Psoas muscle (tissue), 8 donors: Measurements from ENCODE around the gene BHLHE23. TPM values are rescaled to one million over a fixed set of nuclear protein-coding genes. Genes with fewer than 3 reads are reported as not detected.

Experiments used
- ATAC-seq, 4 donors: fragments of 200-7000 bp; cut with Tn5 transposase; one replicate each; pipeline ENCODE4 v1.9.1; 2020; ENCODE audit warnings: moderate library complexity in 3 of 4, mild to moderate bottlenecking in 2 of 4
- DNase-seq, 2 donors: peaks; one replicate each; pipeline ENCODE4 v3.0.0-alpha.2; 2020
- H3K27ac ChIP-seq: fragments of 200-600 bp; one replicate; pipeline ENCODE4 v1.8.0; 2022
- H3K27me3 ChIP-seq, 3 donors: fragments of 200-600 bp in 1 of 3; one replicate each; pipeline versions ENCODE4 v1.6.1 to v1.8.0; 2013 to 2022; ENCODE audit warnings: low read length in 2 of 3, mild to moderate bottlenecking in 2 of 3, moderate library complexity in 1 of 3; ENCODE audit not compliant: insufficient read depth in 3 of 3
- H3K36me3 ChIP-seq, 2 donors: fragments of 200-600 bp in 1 of 2; one replicate each; pipeline versions ENCODE4 v1.6.1 to v1.8.0; 2013 to 2022; ENCODE audit warnings: low read depth in 1 of 2, mild to moderate bottlenecking in 1 of 2, moderate library complexity in 1 of 2; ENCODE audit not compliant: insufficient read depth in 1 of 2
- H3K4me1 ChIP-seq: fragments of 200-600 bp; one replicate; pipeline ENCODE4 v1.8.0; 2022
- H3K4me3 ChIP-seq: fragments of 200-600 bp; one replicate; pipeline ENCODE4 v1.8.0; 2022; ENCODE audit warnings: mild to moderate bottlenecking
- H3K9me3 ChIP-seq: fragments of 200-600 bp; one replicate; pipeline ENCODE4 v1.8.0; 2022
- WGBS, 3 donors: extraction: QIAGEN DNeasy Blood & Tissue Kit; methylation state at CpG; one replicate each; pipeline versions ENCODE4 v1.1.6 to v1.1.7; 2013; 5-methylcytosine and 5-hydroxymethylcytosine counted together
- intact Hi-C, 2 donors: fragments of 100-400 bp; cut with DNase I; formaldehyde crosslinking; loops; one replicate each; pipeline versions ENCODE4 v1.11.0 to v1.14.2; 2022
- polyA plus RNA-seq, 3 donors: library from polyadenylated mRNA; stranded (reverse); fragments of 200-250 nt; gene quantifications; one replicate each; pipeline ENCODE4 v1.2.3, GENCODE V29; 2013
- total RNA-seq, 4 donors: library from RNA; stranded (reverse); fragmentation: NEBNext Ultra II Directional in 2 of 4; extraction: Animal tissue kit (Norgen Biotek cat#: 25700) in 2 of 4; gene quantifications; one replicate each; pipeline versions ENCODE4 v1.2.1 to v1.2.4, GENCODE V29; 2021 to 2023
- TF ChIP-seq, protein P1 (sequence below): fragments of 200-600 bp; IDR thresholded peaks from one replicate; pipeline ENCODE4 v1.8.0; 2022; ENCODE audit warnings: antibody characterized with exemption
- donor health status: healthy with polysubstance abuse.
- donor health status: DM: no; HTN: no; CAD: no; lungs with moderate emphysema.
- donor health status: Bipolar disorder and iron deficiency.
- donor health status: healthy.
- donor health status: DM: yes; HTN: yes; CAD: no.
- donor health status: DM: no; HTN: no; CAD: no.
- donor health status: DM: no; HTN: no; CAD: no.
- donor health status: DM: yes; HTN: yes; CAD: no.

BHLHE23 gene
- total and polyA plus RNA-seq, 7 donors, result not detected

DNA sequence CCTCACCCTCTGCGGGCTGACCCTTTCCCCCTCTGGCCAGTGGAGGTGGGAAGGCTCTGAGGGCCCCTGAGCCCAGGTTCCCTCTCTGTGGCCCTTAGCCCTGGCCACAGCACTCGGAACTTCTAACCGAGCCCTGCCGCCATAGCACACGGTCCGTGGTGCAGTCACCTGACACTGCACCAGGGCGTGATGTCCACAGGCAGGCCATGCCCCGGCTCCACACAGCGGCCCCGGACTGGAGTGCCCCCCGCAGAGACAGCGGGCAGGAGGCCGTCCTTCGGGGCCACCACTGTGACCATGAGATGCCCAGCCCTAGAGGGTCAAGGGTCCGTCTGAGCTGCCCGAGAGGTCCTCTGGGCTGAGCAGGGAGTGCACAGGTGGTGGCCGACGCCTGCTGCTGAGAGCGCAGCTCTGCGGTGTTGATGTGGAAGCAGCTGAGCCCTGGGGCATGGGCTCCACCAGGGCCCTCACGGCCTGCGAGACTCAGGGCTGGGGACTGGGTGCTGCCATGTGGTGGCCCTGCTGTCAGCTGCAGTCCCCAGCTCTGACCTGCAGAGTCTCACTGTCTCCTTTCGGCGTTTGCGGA lies 11.2 kb upstream of the BHLHE23 start:
- no peaks in the 10 kb centered on the region for H3K4me1 ChIP-seq
- DNase-seq, result peak in 1 of 2 donors; percentile 46
- TF ChIP-seq, protein P1, sequence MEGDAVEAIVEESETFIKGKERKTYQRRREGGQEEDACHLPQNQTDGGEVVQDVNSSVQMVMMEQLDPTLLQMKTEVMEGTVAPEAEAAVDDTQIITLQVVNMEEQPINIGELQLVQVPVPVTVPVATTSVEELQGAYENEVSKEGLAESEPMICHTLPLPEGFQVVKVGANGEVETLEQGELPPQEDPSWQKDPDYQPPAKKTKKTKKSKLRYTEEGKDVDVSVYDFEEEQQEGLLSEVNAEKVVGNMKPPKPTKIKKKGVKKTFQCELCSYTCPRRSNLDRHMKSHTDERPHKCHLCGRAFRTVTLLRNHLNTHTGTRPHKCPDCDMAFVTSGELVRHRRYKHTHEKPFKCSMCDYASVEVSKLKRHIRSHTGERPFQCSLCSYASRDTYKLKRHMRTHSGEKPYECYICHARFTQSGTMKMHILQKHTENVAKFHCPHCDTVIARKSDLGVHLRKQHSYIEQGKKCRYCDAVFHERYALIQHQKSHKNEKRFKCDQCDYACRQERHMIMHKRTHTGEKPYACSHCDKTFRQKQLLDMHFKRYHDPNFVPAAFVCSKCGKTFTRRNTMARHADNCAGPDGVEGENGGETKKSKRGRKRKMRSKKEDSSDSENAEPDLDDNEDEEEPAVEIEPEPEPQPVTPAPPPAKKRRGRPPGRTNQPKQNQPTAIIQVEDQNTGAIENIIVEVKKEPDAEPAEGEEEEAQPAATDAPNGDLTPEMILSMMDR, result no peak
- H3K36me3 ChIP-seq, result no peaks in the 10 kb centered on the region
- peaks cover 6% of the 10 kb centered on the region for H3K9me3 ChIP-seq
- 85 to 87% (median 86%) methylated on average over 25 of the region's 25 CpGs for whole genome bisulfite sequencing, 3 donors
- H3K4me3 ChIP-seq, result no peak overlapping the region
- no peak for ATAC-seq
- peaks cover 0 to 84% (median 36%) of the 10 kb centered on the region in 3 donors for H3K27me3 ChIP-seq
- no peak overlapping the region for H3K27ac ChIP-seq
- intact Hi-C loops, result no loop called here

DNA sequence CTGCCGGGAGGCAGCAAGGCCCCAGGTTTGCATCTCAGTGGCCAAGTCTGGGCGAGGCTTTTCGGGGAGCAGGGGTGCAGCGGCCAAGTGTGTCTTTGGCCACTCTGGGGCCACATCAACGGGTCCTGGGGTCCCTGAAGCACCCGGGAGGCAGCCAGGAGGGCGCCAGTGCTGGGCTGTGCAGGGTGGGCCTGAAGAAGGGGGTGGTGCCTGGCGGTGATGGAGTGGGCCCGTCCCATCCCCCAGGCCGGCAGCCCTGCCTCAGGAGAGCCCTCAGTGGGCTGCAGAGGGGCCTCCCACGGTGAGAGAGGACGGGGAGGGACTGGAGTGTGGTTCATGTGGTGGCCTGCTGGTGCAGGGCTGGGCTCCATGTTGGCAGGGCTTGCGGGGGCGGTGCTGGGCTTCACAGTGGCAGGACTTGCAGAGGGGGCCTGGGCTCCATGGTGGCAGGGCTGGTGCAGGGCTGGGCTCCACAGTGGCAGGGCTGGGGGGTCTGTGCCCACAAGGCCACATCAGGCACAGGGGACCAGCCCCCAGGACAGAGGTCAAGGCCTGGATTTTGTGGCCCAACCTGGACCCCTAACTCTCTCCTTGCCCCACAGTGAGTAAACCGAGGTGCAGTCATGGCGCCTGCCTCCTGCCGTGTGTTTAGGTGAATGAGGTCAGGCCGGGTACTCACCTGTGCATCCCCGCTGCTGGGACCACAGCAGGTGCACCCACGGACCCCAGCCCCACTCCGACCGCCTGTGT lies 10.5 kb upstream of the BHLHE23 start:
- ATAC-seq, result peak in 1 of 4 donors; percentile 22
- intact Hi-C loops, result no loop called here
- WGBS, 3 donors, result 73 to 78% (median 76%) methylated on average over 20 to 22 of the region's 22 CpGs
- H3K27me3 ChIP-seq, result peaks cover 0 to 84% (median 34%) of the 10 kb centered on the region in 3 donors
- H3K4me3 ChIP-seq, result no peak overlapping the region
- TF ChIP-seq, protein P1, result no peak
- H3K27ac ChIP-seq, result no peak overlapping the region
- H3K9me3 ChIP-seq, result peaks cover 6% of the 10 kb centered on the region
- peak in 1 of 2 donors; percentile 32 for DNase-seq
- no peaks in the 10 kb centered on the region for H3K36me3 ChIP-seq
- no peaks in the 10 kb centered on the region for H3K4me1 ChIP-seq

GRCh38 chr20:63016514-63017075 lies 9.8 kb upstream of the BHLHE23 start:
- peaks cover 6% of the 10 kb centered on the region for H3K9me3 ChIP-seq
- H3K27ac ChIP-seq, result no peak overlapping the region
- intact Hi-C loops, result no loop called here
- H3K27me3 ChIP-seq, result peaks cover 0 to 83% (median 34%) of the 10 kb centered on the region in 3 donors
- no peaks in the 10 kb centered on the region for H3K4me1 ChIP-seq
- no peaks in the 10 kb centered on the region for H3K36me3 ChIP-seq
- 75 to 84% (median 78%) methylated on average over 14 of the region's 14 CpGs for WGBS, 3 donors
- no peak for ATAC-seq
- DNase-seq, result peak in 1 of 2 donors; percentile 30
- TF ChIP-seq, protein P1, result no peak
- H3K4me3 ChIP-seq, result no peak overlapping the region

GRCh38 chr20:63015662-63016361 lies 9.0 kb upstream of the BHLHE23 start:
- no peak for ATAC-seq
- intact Hi-C loops, result no loop called here
- no peak overlapping the region for H3K27ac ChIP-seq
- H3K4me3 ChIP-seq, result no peak overlapping the region
- no peaks in the 10 kb centered on the region for H3K36me3 ChIP-seq
- TF ChIP-seq, protein P1, result no peak
- no peaks in the 10 kb centered on the region for H3K4me1 ChIP-seq
- DNase-seq, result peak in 1 of 2 donors; percentile 40
- peaks cover 6% of the 10 kb centered on the region for H3K9me3 ChIP-seq
- H3K27me3 ChIP-seq, result peaks cover 0 to 84% (median 35%) of the 10 kb centered on the region in 3 donors
- 60 to 65% (median 63%) methylated on average over 19 to 22 of the region's 22 CpGs for WGBS, 3 donors
